Aorta (tissue), 5 donors: ENCODE results near the gene CCT3. TPM values are rescaled to one million over a fixed set of nuclear protein-coding genes. Genes with fewer than 3 reads are reported as not detected.

Experiments
- ATAC-seq: fragments of 200-7000 bp; cut with Tn5 transposase; one replicate; pipeline ENCODE4 v1.9.1; 2022; ENCODE audit warnings: moderate library complexity; ENCODE audit not compliant: low FRiP score
- DNase-seq, 2 donors: peaks; one replicate each; pipeline ENCODE4 v3.0.0-alpha.2; 2020
- H3K27ac ChIP-seq, 2 donors: one replicate each; pipeline ENCODE4 v1.5.1; 2013; ENCODE audit warnings: low read length in 2 of 2, mild to moderate bottlenecking in 2 of 2, moderate library complexity in 2 of 2, control low read depth in 1 of 2, inconsistent platforms in 1 of 2, low read depth in 1 of 2
- H3K27me3 ChIP-seq, 2 donors: one replicate each; pipeline ENCODE4 v1.6.1; 2013; ENCODE audit warnings: control low read depth in 1 of 2, low read length in 1 of 2, mild to moderate bottlenecking in 1 of 2, moderate library complexity in 1 of 2; ENCODE audit not compliant: insufficient read depth in 2 of 2, control insufficient read depth in 1 of 2
- H3K36me3 ChIP-seq, 2 donors: one replicate each; pipeline ENCODE4 v1.6.1; 2013; ENCODE audit warnings: control low read depth in 1 of 2, low read length in 1 of 2, mild to moderate bottlenecking in 1 of 2; ENCODE audit not compliant: insufficient read depth in 2 of 2, control insufficient read depth in 1 of 2
- H3K4me1 ChIP-seq, 2 donors: one replicate each; pipeline ENCODE4 v1.6.1; 2013; ENCODE audit warnings: low read length in 2 of 2, control low read depth in 1 of 2, mild to moderate bottlenecking in 1 of 2, moderate library complexity in 1 of 2; ENCODE audit not compliant: insufficient read depth in 2 of 2, control insufficient read depth in 1 of 2
- H3K4me3 ChIP-seq, 2 donors: one replicate each; pipeline ENCODE4 v1.5.1; 2013; ENCODE audit warnings: low read length in 2 of 2, control low read depth in 1 of 2, mild to moderate bottlenecking in 1 of 2
- H3K9me3 ChIP-seq: one replicate; pipeline ENCODE4 v1.6.1; 2013; ENCODE audit warnings: mild to moderate bottlenecking, low read length; ENCODE audit not compliant: control insufficient read depth
- WGBS, 2 donors: extraction: QIAGEN DNeasy Blood & Tissue Kit; methylation state at CpG; one replicate each; pipeline ENCODE4 v1.1.7; 2013; 5-methylcytosine and 5-hydroxymethylcytosine counted together
- intact Hi-C, 2 donors: fragments of 100-400 bp; cut with DNase I; formaldehyde crosslinking; loops; one replicate each; pipeline versions ENCODE4 v1.14.2 to v1.15.0; 2022
- polyA plus RNA-seq, 2 donors: library from polyadenylated mRNA; stranded (reverse); fragments of 200-250 nt; gene quantifications; one replicate each; pipeline ENCODE4 v1.2.3, GENCODE V29; 2013
- total RNA-seq, 2 donors: library from RNA; stranded (reverse); fragmentation: NEBNext Ultra II Directional; extraction: Animal tissue kit (Norgen Biotek cat#: 25700); gene quantifications; one replicate each; pipeline ENCODE4 v1.2.1, GENCODE V29; 2021
- donor health status: healthy with polysubstance abuse.
- donor health status: Bipolar disorder and iron deficiency.
- donor health status: DM: no; HTN: no; CAD: no.
- donor health status: DM: no; HTN: no; CAD: no.
- donor health status: DM: yes; HTN: yes; CAD: no.

Gene CCT3
- total and polyA plus RNA-seq, 4 donors: 76.0 to 112 (median 94.5) TPM

DNA sequence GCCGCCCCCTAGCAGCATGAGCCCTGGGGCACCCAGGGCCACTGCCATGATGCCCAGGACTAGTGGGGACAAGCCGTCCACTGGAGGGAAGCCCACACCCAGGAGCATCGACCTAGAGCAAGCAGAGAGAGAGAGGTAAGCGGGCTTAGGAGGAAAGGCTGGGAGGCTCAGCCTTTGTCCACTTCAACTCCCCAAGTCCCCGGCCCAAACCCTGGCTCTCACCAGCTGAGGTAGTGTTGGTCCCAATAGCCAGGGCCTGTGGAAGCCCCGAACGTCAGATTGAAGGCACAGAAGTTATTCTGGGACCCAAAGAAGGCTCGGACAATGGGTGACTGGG is 45.0 kb downstream of the CCT3 start:
- 89 to 91% methylated on average over 8 of the region's 8 CpGs for WGBS, 2 donors
- DNase-seq (peak in 1 of 2 donors; percentile 53), ATAC-seq (no peak)
- intact Hi-C loops: no loop called here
- Histone ChIP-seq H3K27ac (no peak overlapping the region), H3K27me3 (no peaks in the 10 kb centered on the region), H3K4me3 (no peak overlapping the region), H3K36me3 (no peaks in the 10 kb centered on the region), H3K4me1 (no peaks in the 10 kb centered on the region), H3K9me3 (no peaks in the 10 kb centered on the region)

DNA sequence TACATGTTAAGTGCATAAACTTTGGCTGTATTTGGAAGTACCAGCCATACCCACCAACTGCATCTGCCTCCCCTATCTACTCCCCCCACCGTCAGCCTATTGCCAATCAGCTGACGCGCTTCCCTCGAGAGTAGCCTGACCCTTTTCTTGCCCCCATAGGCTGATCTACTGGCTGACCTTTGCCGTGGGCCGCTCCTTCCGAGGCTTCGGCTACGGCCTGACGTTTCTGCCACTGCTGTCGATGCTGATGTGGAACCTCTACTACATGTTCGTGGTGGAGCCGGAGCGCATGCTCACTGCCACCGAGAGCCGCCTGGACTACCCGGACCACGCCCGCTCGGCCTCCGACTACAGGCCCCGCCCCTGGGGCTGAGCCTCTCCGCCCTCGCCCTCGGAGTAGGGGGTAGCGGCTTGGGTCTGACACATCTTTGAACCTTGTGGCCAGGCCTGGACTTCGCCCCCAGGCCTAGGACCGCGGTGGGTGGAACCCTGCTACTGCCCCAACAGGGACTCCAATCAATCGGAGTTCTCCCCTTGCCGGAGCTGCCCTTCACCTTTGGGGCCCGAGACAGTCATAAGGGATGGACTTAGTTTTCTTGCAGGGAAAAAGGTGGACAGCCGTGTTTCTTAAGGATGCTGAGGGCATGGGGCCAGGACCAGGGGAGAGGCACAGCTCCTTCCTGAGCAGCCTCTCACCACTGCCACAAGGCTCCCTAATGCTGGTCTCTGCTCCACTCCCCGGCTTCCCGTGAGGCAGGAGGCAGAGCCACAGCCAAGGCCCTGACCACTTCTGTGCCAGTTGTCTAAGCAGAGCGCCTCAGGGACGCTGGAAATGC is 46.6 kb downstream of the CCT3 start:
- ATAC-seq (peak; percentile 95), DNase-seq (peak; percentile 95 to 98)
- peak overlapping the region; percentile 33 to 70 for H3K4me3 ChIP-seq
- WGBS, 2 donors: 3% methylated on average over 37 of the region's 37 CpGs
- H3K36me3 ChIP-seq: no peaks in the 10 kb centered on the region
- H3K27ac ChIP-seq: peak overlapping the region; percentile 33 to 77
- H3K4me1 ChIP-seq: no peaks in the 10 kb centered on the region
- H3K9me3 ChIP-seq: no peaks in the 10 kb centered on the region
- intact Hi-C loops: no loop called here
- no peaks in the 10 kb centered on the region for H3K27me3 ChIP-seq

DNA sequence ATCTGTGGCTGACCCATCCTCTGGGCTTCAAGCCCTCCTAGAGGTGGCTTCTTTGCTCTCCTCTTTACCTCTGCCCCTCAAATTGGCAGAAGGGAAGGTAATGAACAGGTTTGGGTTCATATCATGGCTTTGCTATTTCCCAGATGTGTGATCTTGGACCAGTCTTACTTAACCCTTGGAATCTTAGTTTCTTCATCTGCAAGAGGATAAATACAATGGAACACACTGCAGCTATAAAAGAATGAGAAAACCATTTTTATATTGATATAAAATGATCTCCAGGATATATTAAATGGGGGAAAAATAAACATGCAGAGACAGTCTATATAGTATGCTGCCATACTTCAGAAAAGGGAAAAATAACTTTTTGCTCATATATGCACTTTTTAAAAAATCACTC is 48.2 kb downstream of the CCT3 start:
- Histone ChIP-seq H3K4me3 (no peak overlapping the region), H3K9me3 (no peaks in the 10 kb centered on the region), H3K27me3 (no peaks in the 10 kb centered on the region), H3K27ac (no peak overlapping the region), H3K4me1 (no peaks in the 10 kb centered on the region), H3K36me3 (no peaks in the 10 kb centered on the region)
- DNase-seq (no peak), ATAC-seq (no peak)
- intact Hi-C loops: no loop called here

DNA sequence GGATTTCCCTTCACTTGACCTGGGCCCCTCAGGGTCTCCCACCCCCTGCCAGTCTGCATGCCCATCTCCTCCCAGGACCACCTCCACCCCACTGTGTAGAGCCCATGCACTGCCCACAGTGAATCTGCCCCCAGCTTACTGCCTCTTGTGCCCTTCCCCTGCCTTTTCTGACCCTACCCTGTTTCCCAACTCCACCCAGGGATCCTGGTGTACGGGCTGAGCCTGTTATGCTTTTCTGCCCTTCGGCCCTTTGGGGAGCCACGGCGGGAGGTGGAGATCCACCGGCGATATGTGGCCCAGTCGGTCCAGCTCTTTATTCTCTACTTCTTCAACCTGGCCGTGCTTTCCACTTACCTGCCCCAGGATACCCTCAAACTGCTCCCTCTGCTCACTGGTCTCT is 52.0 kb downstream of the CCT3 start:
- peak; percentile 18 to 36 for DNase-seq
- Histone ChIP-seq H3K4me3 (no peak overlapping the region), H3K4me1 (peaks cover 0 to 8% of the 10 kb centered on the region in 2 donors), H3K27me3 (no peaks in the 10 kb centered on the region), H3K27ac (no peak overlapping the region), H3K9me3 (no peaks in the 10 kb centered on the region), H3K36me3 (no peaks in the 10 kb centered on the region)
- intact Hi-C loops: no loop called here
- WGBS, 2 donors: 92 to 95% methylated on average over 8 of the region's 8 CpGs
- no peak for ATAC-seq

DNA sequence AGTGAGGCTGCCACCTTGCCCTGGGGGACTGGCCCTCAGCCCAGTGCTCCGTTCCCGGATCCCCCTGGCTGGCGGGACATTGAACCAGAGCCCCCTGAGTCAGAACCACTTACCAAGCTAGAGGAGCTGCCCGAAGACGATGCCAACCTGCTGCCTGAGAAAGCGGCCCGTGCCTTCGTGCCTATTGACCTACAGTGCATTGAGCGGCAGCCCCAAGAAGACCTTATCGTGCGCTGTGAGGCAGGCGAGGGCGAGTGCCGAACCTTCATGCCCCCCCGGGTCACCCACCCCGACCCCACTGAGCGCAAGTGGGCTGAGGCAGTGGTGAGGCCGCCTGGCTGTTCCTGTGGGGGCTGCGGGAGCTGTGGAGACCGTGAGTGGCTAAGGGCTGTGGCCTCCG is 52.7 kb downstream of the CCT3 start:
- no peak for ATAC-seq
- no peaks in the 10 kb centered on the region for H3K27me3 ChIP-seq
- 87 to 93% methylated on average over 21 of the region's 21 CpGs for WGBS, 2 donors

DNA sequence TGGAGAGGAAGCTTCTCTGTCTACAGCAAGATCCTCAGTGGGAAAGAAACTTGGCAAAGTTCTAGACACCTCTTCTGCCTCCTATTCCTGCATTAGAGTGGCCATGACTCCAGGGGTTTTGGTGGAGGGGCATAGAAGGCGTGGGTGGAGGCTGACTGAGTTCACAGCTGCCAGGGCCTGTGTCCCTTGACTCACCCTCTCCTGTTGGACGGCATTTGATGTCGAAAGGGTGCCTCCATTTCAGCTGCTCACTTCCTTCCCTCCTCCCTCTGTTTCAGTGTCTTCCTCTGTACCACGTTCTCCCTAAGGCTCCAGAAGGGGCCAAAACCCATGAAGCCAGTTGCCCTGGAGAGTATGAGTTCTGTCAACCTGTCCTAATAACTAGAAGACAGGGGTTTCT is 53.3 kb downstream of the CCT3 start:
- no peaks in the 10 kb centered on the region for H3K36me3 ChIP-seq
- no peak for DNase-seq

More for the DNA sequence above, 52.7 kb downstream of the CCT3 start:
- Histone ChIP-seq H3K36me3 (no peaks in the 10 kb centered on the region), H3K4me1 (peaks cover 0 to 8% of the 10 kb centered on the region in 2 donors), H3K9me3 (no peaks in the 10 kb centered on the region), H3K4me3 (no peak overlapping the region), H3K27ac (no peak overlapping the region)
- DNase-seq: no peak
- intact Hi-C loops: no loop called here

DNA sequence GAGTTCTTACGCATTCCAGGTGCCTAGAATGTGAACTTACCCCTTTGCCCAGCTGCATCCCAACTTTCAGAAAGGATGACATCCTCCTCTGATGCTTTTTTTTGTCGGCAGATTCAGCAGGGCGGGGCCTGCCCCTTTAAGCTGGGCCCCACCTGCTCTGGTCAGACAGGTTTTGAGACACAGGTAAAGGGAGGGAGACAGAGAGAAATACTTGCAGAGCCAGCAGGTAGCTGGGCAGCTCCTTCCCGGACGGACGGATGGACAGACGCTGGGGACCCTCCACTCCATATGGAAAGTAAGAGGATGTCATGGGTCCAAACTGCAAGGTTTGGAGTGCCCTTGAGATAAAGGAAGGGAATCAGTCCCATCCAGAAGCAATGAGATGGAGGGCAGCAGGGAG is 54.0 kb downstream of the CCT3 start, which contains the start of gene TMEM79:
TSS of gene TMEM79 (plus strand) at position 214 of the 400 bp plus-strand sequence. CDS start 902 bp downstream, outside the sequence.
- 85 to 91% methylated on average over 7 of the region's 7 CpGs for WGBS, 2 donors
- H3K36me3 ChIP-seq: no peaks in the 10 kb centered on the region
- H3K4me3 ChIP-seq: peak within 1 kb of the TSS; percentile 68 to 70
- H3K4me1 ChIP-seq: peaks cover 0 to 8% of the 10 kb centered on the region in 2 donors
- H3K27ac ChIP-seq: peak within 1 kb of the TSS in 1 of 2 donors; percentile 34
- DNase-seq (no peak), ATAC-seq (no peak)
- H3K9me3 ChIP-seq: no peaks in the 10 kb centered on the region
- no peaks in the 10 kb centered on the region for H3K27me3 ChIP-seq
- intact Hi-C loops: no loop called here

More for the DNA sequence above, 53.3 kb downstream of the CCT3 start:
- Histone ChIP-seq H3K4me3 (no peak overlapping the region), H3K27me3 (no peaks in the 10 kb centered on the region), H3K9me3 (no peaks in the 10 kb centered on the region), H3K27ac (no peak overlapping the region), H3K4me1 (peaks cover 0 to 8% of the 10 kb centered on the region in 2 donors)
- no peak for ATAC-seq
- intact Hi-C loops: no loop called here
- 71 to 80% methylated on average over 4 of the region's 4 CpGs for WGBS, 2 donors

DNA sequence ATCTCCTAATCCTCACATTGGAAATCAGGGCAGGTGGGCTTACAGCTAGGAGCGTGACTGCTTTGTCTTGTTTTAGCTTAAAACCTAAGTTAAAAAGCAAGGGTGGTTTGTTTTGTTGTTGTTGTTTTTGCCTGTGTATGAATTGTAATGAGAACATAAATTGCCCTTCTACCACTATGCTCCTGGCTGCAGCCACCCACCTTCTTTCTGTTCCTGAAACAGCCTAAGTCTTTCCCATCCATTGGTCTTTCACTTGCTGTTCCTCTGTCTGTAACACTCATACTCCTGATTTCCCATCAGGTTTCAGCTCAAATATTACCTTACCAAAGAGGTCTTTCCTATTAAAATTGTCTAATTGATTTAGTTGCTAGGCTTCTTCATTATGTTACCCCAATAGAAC is 54.6 kb downstream of the CCT3 start:
- WGBS, 2 donors: 74 to 76% methylated on average over 1 of the region's 1 CpG
- no peak for DNase-seq
- H3K27ac ChIP-seq: no peak overlapping the region
- H3K4me1 ChIP-seq: peaks cover 0 to 8% of the 10 kb centered on the region in 2 donors
- H3K9me3 ChIP-seq: no peaks in the 10 kb centered on the region
- intact Hi-C loops: no loop called here
- no peaks in the 10 kb centered on the region for H3K27me3 ChIP-seq
- H3K4me3 ChIP-seq: peak overlapping the region; percentile 68 to 70
- H3K36me3 ChIP-seq: no peaks in the 10 kb centered on the region
- no peak for ATAC-seq
